Activated T-helper 1 cell treated with anti-CD3 and anti-CD28 coated beads, Interleukin-2, amount 50 U/mL, for 16 hours (primary cell): Measurements from ENCODE around the gene MARCHF5.
"Not testable (repeated sequence)": the region's sequence is repeated elsewhere in the genome, so short reads cannot be mapped to it uniquely, and the experiment has no call there.

Experiments used
- DNase-seq, 2 donors: peaks; one replicate each; pipeline ENCODE4 v3.0.0-alpha.2; 2020; ENCODE audit warnings: low read depth in 1 of 2, low spot score in 1 of 2

The MARCHF5 gene

GRCh38 chr10:92304061-92304460 lies 13.1 kb downstream of the MARCHF5 start:
- no peak for DNase-seq

- DNase-seq: no peak
These were observed 14.4 kb downstream of the MARCHF5 start for GRCh38 chr10:92305133-92306072.

- DNase-seq: no peak
These were observed 18.3 kb downstream of the MARCHF5 start for GRCh38 chr10:92309272-92309671.

- DNase-seq: no peak
These were observed 22.8 kb downstream of the MARCHF5 start for GRCh38 chr10:92313750-92314149.

GRCh38 chr10:92316610-92317009 lies 25.6 kb downstream of the MARCHF5 start:
- DNase-seq: no peak

GRCh38 chr10:92323079-92323478 lies 32.1 kb downstream of the MARCHF5 start:
- DNase-seq: no peak

GRCh38 chr10:92327445-92328433 lies 36.8 kb downstream of the MARCHF5 start:
- no peak for DNase-seq

- DNase-seq: no peak
These were observed 38.0 kb downstream of the MARCHF5 start for GRCh38 chr10:92328993-92329392.

GRCh38 chr10:92329927-92330326 lies 39.0 kb downstream of the MARCHF5 start:
- DNase-seq: not testable (repeated sequence)

- no peak for DNase-seq
These were observed 51.8 kb downstream of the MARCHF5 start for GRCh38 chr10:92342796-92343195.

GRCh38 chr10:92345575-92345974 lies 54.6 kb downstream of the MARCHF5 start:
- DNase-seq: not testable (repeated sequence)

GRCh38 chr10:92347035-92347676 lies 56.2 kb downstream of the MARCHF5 start:
- not testable (repeated sequence) for DNase-seq

GRCh38 chr10:92350411-92350810 lies 59.4 kb downstream of the MARCHF5 start:
- no peak for DNase-seq

- DNase-seq: no peak
These were observed 63.6 kb downstream of the MARCHF5 start for GRCh38 chr10:92354587-92354986.

- no peak for DNase-seq
These were observed 65.1 kb downstream of the MARCHF5 start for GRCh38 chr10:92356041-92356440.

GRCh38 chr10:92363498-92363897 lies 72.5 kb downstream of the MARCHF5 start:
- no peak for DNase-seq

- DNase-seq: no peak
These were observed 75.5 kb downstream of the MARCHF5 start for GRCh38 chr10:92366412-92367021.

- no peak for DNase-seq
These were observed 87.0 kb downstream of the MARCHF5 start for GRCh38 chr10:92377962-92378361.

GRCh38 chr10:92381543-92381954 lies 90.6 kb downstream of the MARCHF5 start:
- no peak for DNase-seq

GRCh38 chr10:92382631-92383030 lies 91.7 kb downstream of the MARCHF5 start:
- DNase-seq: no peak

GRCh38 chr10:92384741-92385140 lies 93.8 kb downstream of the MARCHF5 start:
- no peak for DNase-seq
